GM19372 (cell line): ENCODE data around the gene TMEM229B.
"Not testable (repeated sequence)": the region's sequence is repeated elsewhere in the genome, so short reads cannot be mapped to it uniquely, and the experiment has no call there.

ENCODE experiments used
- ATAC-seq: cut with Tn5 transposase; IDR thresholded peaks from one replicate; pipeline ENCODE4 v1.9.1; 2021; ENCODE audit warnings: mild to moderate bottlenecking, low read depth, moderate library complexity; ENCODE audit not compliant: unreplicated experiment

Gene TMEM229B

GRCh38 chr14:67461341-67461985 is 27.1 kb downstream of the TMEM229B start:
- ATAC-seq, result no peak

DNA sequence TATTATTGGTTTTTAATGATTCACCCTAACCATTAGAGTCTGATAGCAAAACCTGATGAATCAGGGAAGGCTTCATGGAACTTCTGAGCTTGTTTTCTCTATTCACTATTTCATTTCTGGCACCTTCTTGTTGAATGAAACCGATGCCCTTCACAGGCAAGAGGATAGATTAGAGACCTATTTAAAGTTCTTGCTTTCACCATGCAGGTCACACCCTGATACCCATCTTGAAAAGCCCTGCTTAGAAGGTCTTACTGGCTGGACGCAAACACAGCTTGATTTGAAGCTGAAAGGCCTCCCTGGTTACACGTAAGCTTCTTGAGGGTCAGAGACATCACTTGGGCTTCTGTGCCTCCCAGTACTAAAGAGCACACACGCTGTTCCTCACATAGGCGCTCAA is 29.2 kb downstream of the TMEM229B start:
- ATAC-seq, result no peak

DNA sequence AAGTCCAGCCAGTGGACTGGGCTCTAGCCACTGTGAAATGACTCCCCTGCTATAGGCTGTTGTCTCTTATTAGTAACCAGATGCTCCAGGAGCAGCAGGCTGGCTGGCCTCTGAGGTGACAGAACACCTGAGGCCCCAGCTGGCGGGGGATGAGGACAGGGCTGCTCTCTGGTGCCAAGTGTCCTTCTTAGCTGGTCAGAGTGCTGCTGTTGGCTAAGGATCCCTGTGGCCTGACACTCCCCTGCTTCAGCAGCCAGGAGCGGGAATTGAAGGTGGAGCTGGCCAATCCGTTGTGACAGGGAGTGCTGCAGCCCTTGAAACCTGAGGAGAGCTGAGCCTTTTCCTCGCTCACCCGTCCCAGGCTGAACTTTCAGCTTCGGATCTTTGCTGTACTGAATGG is 30.7 kb downstream of the TMEM229B start:
- ATAC-seq, result no peak

DNA sequence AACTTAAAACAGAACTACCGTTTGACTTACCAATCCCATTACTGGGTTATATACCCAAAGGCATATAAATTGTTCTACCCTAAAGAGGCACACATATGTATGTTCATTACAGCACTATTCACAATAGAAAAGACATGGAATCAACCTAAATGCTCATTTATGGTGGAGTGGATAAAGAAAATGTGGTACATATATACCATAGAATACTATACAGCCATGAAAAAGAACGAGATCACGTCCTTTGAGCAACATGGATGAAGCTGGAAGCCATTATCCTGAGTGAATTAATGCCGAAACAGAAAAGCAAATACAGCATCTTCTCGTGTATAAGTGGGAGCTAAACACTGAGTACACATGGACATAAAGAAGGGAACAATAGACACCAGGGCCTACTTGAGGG is 31.8 kb downstream of the TMEM229B start:
- no peak for ATAC-seq

DNA sequence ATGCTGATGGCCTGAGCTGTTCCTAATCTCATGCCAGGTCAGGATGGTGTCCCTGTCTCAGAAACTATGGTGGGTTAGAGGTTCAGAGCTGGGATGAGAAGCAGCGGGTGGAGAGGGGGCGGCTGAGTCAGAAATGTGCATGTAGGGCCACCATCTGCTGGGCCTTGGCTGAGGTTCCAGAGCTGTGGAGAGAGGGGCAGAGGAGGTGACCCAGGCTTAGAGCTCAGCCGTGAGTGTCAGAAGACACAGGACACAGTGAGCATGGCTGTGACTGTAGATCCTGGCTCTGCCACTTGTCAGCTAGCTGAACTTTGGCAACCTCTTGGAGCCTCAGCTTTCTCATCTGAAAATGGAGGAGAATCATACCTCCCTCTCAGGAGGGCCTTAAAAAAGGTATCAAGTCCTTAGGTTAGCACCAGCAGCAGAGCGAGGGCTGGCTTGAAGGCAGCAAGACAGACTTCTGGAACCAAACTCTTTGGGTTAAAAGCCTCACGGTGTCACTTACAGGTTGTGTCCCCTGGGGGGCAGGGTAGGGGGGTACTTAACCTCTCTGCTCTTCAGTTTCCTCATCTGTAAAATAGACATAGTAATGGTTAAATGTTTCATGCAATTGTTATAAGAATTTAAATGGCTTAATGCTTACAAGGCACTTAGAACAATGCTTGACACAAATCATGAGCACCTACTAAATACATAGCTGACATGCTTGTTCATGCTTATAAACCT is 34.8 kb downstream of the TMEM229B start:
- ATAC-seq, result no peak

GRCh38 chr14:67451667-67452066 is 36.9 kb downstream of the TMEM229B start:
- not testable (repeated sequence) for ATAC-seq

GRCh38 chr14:67449096-67449495 is 39.4 kb downstream of the TMEM229B start:
- ATAC-seq, result no peak

GRCh38 chr14:67447033-67447381 is 41.5 kb downstream of the TMEM229B start:
- ATAC-seq, result no peak

DNA sequence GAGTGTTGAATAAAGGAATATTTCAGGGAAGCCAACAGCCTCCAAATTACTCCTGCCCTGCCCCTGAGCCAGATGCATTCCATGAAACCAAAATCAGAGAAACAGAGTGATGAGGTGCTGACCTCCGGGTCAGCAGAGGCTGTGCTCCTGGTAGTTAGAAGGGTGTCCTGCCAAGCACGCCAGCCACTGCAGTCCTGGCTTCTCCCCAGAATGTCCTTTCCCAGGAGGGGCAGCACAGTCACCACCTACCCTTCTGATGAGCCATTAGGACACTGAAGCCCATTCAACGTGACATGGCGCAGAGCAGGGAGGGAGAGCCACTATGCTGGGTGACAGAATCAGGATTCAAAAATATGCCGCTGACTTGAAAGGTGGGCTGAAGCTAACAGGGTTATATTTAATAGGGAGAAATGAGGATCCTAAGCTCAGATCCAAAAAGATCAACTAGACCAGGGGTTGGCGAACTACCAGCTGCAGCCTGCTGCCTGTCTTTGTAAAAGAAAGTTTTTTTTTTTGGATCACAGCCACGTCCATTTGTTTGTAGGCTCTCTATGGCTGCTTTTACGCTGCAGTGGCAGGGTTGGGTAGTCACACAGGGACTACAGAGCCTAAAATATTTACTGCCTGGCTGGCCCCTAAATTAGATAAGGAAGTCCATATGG is 42.0 kb downstream of the TMEM229B start:
- ATAC-seq, result no peak

- ATAC-seq, result no peak
Observed at GRCh38 chr14:67444395-67444794, 44.1 kb downstream of the TMEM229B start.

DNA sequence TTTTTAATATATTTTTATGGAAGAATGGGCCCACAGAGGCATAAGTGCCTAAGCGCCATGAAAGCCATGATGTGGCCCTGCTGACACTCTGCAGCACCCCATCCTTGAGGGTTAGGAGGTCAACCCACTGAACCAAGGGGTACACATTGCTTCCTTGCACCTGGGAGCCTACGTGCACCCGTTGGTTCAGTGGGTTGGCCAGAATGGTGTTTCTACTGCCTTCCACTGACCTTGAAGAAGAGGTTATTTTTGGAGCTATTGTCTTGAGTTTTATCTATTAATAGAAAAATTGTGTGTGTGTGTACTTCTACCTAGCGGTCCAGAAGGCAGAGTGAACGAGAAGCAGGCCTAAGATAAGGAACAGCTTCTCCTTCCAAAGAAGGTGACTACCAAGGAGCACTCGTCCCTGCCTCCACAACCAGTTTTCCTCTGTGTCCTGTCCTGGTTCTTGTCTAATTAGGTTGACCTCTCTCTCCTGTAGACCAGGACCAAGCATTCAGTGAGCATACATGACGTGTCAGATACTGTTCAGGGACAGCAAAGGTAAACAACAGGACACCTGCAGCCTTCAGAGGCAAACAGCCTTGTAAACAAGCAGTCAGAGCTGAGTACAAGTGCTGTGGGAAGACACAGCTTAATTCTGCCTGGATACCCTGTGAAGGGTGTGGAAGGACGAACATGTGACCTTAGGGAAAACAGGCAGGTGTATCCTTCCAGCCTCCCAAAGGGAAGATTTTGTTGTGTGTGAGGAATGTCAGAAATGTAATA is 46.2 kb downstream of the TMEM229B start:
- no peak for ATAC-seq

- ATAC-seq, result no peak
Observed at GRCh38 chr14:67441672-67442071, 46.8 kb downstream of the TMEM229B start.

GRCh38 chr14:67441256-67441655 is 47.3 kb downstream of the TMEM229B start:
- no peak for ATAC-seq

- no peak for ATAC-seq
Observed at GRCh38 chr14:67440513-67440912, 48.0 kb downstream of the TMEM229B start.

DNA sequence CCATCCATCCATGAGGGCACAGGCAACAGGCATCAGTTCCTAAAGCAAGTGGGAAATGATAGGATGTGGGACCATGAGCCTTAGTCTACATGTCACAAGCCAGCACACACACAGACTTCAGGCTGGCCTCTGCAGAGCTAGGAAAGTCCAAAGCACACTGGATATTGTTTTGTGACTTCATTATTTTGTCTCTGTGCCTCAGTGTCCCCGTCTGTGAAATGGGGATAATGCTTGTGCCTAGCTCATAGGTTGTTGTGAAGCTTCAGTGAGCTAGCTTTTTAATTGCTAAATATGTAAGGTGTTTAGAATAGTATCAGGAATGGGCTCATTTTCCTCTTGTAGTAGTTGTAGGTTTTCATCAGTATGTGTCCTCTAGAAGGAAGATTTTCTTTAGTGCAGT is 49.6 kb downstream of the TMEM229B start:
- no peak for ATAC-seq

GRCh38 chr14:67436006-67436866 is 52.3 kb downstream of the TMEM229B start:
- no peak for ATAC-seq

- no peak for ATAC-seq
Observed at GRCh38 chr14:67435603-67436002, 52.9 kb downstream of the TMEM229B start.

DNA sequence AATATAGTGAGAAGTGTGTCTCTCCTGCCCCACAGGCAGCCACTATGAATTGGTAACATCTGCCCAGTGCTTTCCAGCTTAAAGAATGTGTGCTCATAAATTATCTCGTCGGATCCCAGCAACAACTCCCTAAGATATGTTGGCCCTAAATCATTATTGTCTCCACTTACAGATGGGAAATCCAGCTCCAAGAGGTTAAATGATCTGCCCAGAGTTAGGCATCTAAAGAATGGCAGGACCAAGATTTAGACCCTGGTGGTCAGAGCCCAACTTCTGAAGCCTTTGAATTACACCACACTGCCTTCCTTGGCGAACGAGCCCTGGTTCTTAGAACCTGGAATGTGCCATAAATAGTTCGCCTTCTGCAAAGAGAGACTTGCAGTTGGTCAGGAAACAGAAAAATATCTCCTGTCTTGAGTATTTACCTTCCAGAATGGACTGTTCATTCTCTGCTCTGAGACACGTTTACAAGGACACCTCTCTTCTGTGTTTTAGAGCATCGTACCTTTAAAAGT is 56.4 kb downstream of the TMEM229B start:
- no peak for ATAC-seq

DNA sequence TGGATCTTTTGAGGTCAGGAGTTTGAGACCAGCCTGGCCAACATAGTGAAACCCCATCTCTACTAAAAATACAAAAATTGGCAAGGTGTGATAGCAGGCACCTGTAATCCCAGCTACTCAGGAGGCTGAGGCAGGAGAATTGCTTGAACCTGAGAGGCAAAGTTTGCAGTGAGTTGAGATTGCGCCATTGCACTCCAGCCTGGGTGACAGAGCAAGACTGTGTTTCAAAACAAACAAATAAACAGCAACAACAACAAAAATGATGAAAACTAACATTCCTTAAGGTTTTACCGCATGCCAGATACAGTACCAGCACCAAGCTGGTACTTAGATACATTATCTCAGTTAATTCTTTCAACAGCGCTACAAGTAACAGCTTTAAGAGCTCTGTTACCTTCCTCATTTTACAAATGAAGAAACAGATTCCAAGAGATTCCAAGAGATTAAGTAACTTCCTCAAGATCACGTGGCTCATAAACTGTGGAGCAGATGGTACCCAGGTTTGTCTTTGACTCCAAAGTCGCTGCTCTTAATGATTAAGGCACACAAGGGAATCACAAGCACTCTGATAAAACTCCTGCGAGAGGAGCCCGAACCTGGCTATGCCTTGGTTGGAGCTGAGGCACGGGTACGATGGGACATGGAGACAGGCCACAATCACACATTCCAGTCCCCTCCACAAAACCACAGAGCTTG is 58.9 kb downstream of the TMEM229B start:
- no peak for ATAC-seq
